GM04503 (cell line): Measurements from ENCODE around the gene VSIG8.

Experiments used
- DNase-seq: peaks from one replicate; pipeline ENCODE4 v3.0.0-alpha.2; 2012; ENCODE audit warnings: low read depth

Gene VSIG8

DNA sequence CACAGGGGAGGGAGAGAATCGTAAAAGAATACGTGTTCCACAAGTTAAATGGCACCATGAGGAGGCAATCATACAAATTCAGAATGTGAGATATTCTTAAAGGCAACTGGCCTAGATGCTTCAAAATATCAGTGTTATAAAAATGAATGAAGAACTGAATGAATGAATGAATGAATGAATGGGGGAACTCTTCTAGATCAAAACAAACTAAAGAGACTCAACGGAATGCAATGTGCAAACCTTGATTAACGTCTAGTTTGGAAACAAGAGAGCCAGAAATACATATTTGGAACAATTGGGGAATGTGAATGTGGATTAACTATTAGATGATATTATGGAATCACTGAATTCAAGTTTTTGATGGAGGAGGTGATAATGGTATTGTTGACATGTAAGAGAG is 20.7 kb upstream of the VSIG8 start:
- DNase-seq = no peak

DNA sequence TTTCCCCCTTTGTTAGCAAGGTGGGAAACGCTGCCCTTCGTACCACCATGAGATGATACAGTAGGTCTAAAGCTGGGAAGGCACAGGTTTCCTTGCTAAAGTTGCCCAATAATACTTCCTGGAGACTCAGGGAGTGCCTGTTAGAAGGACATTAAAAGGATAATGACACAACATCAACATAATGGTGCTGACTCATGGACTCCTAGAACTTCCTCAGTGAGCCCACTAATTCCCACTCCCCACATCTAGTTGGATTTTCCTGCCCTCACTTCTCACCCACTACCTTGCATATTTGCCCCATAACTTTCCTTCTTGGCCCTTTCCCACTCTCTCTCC is 20.0 kb upstream of the VSIG8 start:
- no peak for DNase-seq

GRCh38 chr1:159881622-159882526 is 19.4 kb upstream of the VSIG8 start:
- DNase-seq = peak; percentile 76

DNA sequence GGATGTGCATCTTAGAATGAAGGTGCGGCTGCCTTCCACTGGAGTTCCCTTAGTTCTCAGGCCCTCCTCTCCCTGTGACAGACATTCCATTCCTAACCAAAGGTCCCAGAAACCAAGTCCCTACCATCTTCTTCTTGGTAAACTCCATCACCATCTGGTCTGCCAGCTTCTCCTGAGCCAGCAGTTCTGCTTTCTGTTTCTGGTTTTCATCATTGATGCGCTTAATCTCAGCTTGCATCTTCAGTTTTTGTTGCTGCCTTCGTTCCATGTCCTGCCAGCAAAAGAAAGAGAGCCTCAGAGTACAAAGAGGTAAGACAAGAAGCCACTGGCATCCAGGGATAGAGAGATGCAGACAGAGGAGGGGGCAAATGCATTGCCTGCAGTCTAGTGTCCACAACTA is 18.0 kb upstream of the VSIG8 start:
- DNase-seq = no peak

GRCh38 chr1:159879977-159880376 is 17.5 kb upstream of the VSIG8 start:
- DNase-seq = peak; percentile 42

- no peak for DNase-seq
Observed at GRCh38 chr1:159879136-159879535, 16.7 kb upstream of the VSIG8 start.

DNA sequence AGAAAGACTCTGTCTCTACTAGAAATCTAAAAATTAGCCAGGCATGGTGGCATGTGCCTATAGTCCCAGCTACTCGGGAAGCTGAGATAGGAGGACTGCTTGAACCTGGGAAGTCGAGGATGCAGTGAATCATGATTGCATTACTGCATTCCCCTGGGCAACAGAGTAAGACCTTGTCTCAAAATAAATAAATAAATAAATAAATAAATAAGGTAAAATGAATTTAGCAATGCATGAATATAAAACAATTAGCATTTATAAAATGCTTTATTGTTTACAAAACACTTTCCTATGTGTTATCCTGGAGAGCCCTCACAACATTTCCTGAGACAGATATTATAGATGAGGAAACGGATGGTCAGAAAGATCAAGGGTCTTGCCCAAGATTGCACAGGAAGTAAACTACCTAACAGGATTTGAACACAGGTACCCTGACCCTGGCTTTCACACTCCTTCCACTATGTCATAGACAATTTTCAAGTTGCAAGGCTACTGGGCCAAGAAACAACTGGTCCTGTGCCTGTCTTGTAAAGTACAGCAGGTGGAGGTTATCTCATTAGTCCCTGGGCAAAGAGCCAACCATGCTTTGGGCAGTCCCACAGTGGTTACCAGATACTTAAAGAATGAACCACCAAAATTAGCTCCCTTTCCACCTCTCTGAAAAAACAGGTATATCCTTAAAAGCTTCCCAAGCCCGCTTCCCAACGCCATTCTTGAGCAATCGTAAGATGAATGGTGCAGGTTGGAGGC is 15.4 kb upstream of the VSIG8 start:
- no peak for DNase-seq

GRCh38 chr1:159873530-159874143 is 11.2 kb upstream of the VSIG8 start:
- no peak for DNase-seq

GRCh38 chr1:159872891-159873290 is 10.4 kb upstream of the VSIG8 start:
- DNase-seq = no peak

DNA sequence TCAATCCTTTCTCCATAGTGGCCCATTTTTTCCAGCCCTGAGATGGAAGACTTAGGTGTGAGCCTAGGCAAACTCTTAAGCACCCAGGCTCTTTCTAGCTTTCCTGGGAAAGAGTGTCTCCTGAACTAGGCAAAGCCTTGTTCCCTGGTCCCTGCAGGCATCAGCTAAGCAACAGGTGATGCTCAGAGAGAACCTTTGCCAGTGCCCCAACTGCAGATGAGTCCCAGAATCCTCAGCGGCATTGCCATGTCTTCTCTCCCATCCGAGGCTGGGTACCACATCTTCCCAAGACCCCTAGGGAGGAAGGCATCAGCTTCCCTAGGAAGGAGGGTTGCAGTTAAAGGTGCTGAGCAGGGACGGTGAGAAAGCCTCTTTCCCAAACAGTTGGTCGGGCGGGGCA is 8.2 kb upstream of the VSIG8 start:
- no peak for DNase-seq

- DNase-seq = no peak
Observed at GRCh38 chr1:159869607-159870006, 7.2 kb upstream of the VSIG8 start.

GRCh38 chr1:159869173-159869572 is 6.7 kb upstream of the VSIG8 start:
- no peak for DNase-seq

GRCh38 chr1:159868766-159869165 is 6.3 kb upstream of the VSIG8 start:
- DNase-seq = no peak

DNA sequence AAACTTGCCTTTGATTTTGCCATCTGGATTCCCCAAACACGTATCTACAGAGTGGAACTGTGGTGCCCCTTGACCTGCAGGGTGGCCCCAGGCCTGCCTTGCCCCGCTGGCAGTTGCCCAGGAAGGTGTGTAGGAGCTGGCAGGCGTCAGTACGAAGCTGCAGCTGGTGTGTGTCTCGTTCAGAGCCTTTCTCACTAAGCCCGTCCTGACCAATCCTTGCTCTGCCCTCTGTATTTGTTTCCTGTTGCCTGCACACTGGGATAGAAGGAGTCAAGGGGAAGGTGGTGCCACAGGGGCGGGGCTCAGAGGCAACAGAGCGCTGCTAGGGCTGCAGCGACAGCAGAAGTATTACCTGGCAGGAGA is 5.2 kb upstream of the VSIG8 start:
- DNase-seq = no peak

DNA sequence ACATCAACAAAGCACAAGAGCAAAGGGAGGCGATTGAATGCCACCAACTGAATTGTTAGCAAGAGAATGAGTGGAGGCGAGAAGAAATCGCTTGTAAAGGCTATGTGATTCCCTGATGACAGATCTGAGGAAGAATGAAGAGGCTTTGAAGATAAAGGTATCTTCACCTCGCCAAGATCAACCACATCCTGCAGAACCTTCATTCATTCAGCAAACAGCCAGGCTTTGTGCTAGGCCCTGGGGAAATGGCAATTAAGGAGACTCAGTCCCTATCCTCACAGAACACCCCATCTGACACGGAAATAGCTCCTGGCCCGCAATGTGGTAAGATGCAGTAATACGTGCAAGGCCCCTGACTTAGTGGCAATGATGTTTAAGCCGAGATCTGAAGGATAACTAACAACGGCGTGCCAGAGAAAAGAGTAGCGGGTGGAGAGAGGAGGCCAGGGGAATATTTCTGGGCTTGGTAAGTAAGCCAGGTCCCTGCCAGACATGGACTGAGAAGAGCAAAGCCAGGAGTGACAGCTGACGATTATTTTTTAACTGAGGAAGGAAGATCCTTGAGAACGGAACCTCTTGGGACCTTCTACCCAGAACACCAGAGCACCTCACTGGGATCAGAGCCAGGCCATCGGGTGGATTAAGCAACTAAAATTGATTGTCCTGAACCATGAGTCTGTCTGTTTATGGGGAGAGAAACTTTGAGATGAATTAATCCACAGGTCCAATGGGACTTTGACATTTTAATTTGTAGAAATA is 4.6 kb upstream of the VSIG8 start:
- no peak for DNase-seq

DNA sequence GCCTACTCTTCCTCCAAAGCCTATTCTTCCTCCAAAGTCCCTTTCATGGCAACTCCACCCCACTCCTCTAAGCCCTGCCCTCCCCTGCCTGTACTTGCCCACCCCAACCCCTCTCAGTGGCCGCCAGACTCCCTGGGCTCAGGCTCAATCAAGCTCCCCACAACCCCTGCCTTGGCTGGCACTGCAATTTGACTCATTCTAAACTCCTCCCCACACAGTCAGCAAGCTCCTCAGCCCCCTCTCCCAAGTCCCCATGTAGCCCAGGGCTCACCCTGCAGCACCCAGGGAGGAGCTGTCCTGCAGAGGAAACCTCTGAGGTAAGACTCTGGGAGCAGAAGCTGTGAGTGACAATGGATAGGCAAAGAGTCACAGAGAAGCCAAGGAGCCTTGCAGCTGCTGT is 3.6 kb upstream of the VSIG8 start:
- DNase-seq = no peak

DNA sequence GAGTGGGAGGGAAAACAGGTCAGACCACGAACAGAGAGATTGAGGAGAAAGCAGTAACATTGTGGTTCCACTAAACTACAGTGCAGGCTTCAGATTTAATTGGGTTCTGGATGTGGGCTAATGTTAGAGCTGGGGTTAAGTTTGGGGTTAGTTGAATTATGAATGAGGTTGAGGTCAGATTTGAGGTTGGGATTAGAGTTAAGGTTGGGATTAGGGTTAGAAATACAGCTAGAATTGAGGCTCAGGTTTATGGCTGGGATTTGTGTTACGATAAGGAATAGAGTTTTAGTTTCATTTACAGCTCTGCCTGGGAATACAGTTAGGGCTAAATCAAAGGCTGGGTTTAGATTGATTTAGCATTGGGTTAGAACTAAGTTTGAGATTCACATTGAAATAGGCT is 1.8 kb upstream of the VSIG8 start:
- no peak for DNase-seq

DNA sequence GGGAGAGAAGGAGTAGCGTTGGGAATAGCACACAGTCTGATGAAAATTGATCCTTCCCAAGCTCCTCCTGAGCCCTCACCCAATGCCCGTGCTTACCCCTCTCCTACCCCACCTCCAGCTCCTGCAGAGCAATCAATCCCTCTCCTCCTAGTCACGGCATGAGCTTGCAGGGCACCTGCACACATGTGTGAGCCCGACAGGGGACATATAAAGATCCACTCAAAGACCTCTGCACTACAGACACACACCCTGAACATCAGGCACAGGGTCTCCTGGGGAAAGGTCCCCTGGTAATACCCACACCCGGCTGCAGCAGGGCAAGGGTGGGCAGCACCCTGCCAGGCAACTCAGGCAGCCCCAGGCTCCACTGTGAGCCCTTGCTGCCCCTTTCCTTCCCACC is 426 bp downstream of the VSIG8 start:
- no peak for DNase-seq

- no peak for DNase-seq
Observed at GRCh38 chr1:159861218-159861617, 1.2 kb downstream of the VSIG8 start.

GRCh38 chr1:159860456-159860855 is 2.0 kb downstream of the VSIG8 start:
- DNase-seq = no peak

DNA sequence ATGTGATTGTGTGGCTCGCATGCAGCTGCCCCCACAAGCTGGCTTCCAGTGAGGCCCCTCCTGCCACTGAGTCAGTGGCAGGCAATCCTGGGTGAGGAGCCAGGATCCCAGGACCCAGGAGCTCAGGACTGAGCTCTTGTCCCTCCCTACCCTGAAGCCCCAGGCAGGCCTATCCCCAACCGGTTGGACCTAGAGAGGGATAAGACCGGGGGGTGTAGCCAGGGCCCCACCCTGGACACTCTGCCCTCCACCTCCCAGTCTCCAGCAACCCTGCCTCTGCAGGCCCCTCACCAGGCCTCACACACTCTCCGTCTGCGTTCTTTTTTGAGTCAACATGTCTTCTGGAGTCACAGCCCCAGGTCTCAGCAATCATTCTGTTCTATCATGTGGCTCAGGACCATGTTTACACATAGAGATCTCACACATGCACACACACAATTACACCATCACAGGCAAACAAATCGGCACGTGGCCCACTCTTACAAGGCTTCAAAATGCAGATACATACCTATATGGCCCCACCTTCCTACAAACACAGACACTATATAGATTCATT is 2.6 kb downstream of the VSIG8 start:
- no peak for DNase-seq

DNA sequence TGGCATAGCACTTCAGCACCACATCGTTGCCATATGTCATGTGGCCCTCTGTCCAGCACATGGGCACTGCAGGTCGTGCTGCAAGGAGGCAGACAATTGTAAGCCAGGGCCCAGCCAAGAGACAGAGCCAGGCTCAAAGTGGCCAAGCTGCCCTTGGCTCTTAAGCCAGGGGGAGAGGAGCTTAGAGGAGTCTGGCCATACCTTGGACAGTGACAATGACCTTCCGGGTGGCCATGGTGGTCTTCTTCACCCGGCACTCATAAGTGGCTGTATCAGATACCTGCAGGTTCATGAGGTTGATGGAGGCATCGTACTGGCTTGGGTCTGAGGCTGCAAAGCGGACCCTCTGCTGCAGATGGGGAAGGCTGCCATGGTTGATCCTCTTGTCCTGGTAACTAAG is 4.6 kb downstream of the VSIG8 start:
- no peak for DNase-seq
